NOMO-1 (cell line): ENCODE data around the gene KRTAP13-2.

Source experiments
- DNase-seq, 2 experiments: peaks; one replicate each; lab custom pipeline; 2025; ENCODE audit not compliant: unreplicated experiment in 2 of 2; lab: John Stamatoyannopoulos, UW

The KRTAP13-2 gene

DNA sequence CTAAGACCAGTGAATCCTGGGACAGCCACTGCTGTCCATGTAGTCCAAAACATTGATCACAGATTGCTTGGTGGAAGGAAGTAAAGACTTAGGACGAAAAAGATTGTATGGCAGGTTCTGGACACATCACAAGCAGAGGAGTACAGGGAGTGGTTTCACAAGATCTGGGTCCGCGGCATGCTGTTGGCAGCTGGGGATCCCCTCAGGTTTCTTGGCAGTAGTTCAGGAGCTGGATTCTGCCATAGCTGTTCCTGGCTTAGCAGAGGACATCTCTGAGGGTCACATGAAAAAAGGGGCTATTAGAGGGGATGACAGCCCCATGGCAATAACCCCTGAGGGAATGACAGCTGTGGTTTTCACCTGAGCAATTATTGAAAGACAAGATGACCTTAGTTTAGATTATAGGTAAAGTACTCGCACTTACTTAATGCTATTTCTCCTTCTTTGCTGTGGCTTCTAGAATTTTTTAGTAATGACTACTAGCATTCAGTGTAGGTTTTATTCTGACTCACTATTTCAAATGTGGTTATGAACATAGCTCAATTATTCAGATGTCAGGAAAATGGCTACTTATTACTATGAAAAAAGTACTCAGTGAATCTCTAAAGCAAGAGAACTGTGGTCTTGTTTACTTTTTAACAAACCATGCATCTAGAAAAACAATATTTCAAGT lies 42.7 kb downstream of the KRTAP13-2 start:
- DNase-seq = no peak

DNA sequence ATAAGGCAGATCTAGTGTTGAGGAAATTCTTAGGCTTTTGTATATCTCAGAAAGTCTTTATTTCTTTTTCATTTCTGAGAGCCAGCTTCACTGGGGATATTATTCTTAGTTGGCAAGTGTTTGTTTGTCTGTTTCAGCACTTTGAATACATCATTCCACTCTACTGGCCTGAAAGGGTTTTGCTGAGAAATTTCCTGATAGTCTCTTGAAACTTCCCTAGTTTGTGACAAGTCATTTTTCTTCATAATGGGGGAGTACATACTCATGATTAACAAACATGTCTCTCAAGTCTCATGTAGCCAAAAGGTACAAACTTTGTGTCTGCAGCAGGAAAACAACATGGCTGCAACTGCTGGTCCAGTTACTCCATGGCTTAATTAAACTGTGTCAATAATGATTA lies 45.7 kb downstream of the KRTAP13-2 start:
- no peak for DNase-seq
